GM23338 (cell line): Measurements from ENCODE around the gene ISLR2. TPM values are rescaled to one million over a fixed set of nuclear protein-coding genes. Genes with fewer than 3 reads are reported as not detected.

ENCODE experiments used
- ATAC-seq: fragments of 200-7000 bp; cut with Tn5 transposase; 3 replicates; pipeline ENCODE4 v1.9.1; 2020
- DNase-seq: peaks from one replicate; pipeline ENCODE4 v3.0.0-alpha.2; 2015; ENCODE audit warnings: low spot score
- H2AFZ ChIP-seq: fragments of 200-600 bp; sonication (generic); 2 replicates; pipeline ENCODE4 v1.8.0; 2016; ENCODE audit warnings: antibody characterized with exemption, mild to moderate bottlenecking, moderate library complexity
- H3F3A ChIP-seq: fragments of 200-600 bp; sonication (generic); replicated peaks from 2 replicates; pipeline ENCODE4 v1.8.0; 2017; ENCODE audit warnings: antibody characterized with exemption, mixed run types, low read depth
- H3K27ac ChIP-seq: fragments of 200-600 bp; sonication (generic); 2 replicates; pipeline ENCODE4 v1.6.1; 2016; ENCODE audit warnings: low read depth
- H3K27me3 ChIP-seq: fragments of 200-600 bp; sonication (generic); 2 replicates; pipeline ENCODE4 v1.8.0; 2016; ENCODE audit warnings: mild to moderate bottlenecking, mixed run types, moderate library complexity; ENCODE audit not compliant: insufficient read depth
- H3K36me3 ChIP-seq: fragments of 200-600 bp; sonication (generic); 2 replicates; pipeline ENCODE4 v1.8.0; 2016; ENCODE audit warnings: mild to moderate bottlenecking; ENCODE audit not compliant: insufficient read depth
- H3K4me1 ChIP-seq: fragments of 200-600 bp; sonication (generic); 2 replicates; pipeline ENCODE4 v1.8.0; 2016; ENCODE audit warnings: mild to moderate bottlenecking, moderate library complexity; ENCODE audit not compliant: insufficient read depth
- H3K4me2 ChIP-seq: fragments of 200-600 bp; sonication (generic); 2 replicates; pipeline ENCODE4 v1.7.1; 2017; ENCODE audit warnings: mixed run types
- H3K4me3 ChIP-seq: fragments of 200-600 bp; sonication (generic); 2 replicates; pipeline ENCODE4 v1.6.1; 2016; ENCODE audit warnings: mixed run types
- H3K79me2 ChIP-seq: fragments of 200-600 bp; sonication (generic); replicated peaks from 2 replicates; pipeline ENCODE4 v1.8.0; 2017; ENCODE audit warnings: mild to moderate bottlenecking; ENCODE audit not compliant: insufficient read depth
- H3K9me2 ChIP-seq: fragments of 200-600 bp; sonication (generic); 2 replicates; pipeline ENCODE4 v1.8.0; 2017; ENCODE audit not compliant: insufficient read depth
- H4K20me1 ChIP-seq: fragments of 200-600 bp; sonication (generic); replicated peaks from 2 replicates; pipeline ENCODE4 v1.8.0; 2017; ENCODE audit warnings: mild to moderate bottlenecking; ENCODE audit not compliant: insufficient read depth
- H3K27ac Mint-ChIP-seq: 2 replicates; pipeline ENCODE4 v1.8.0; 2020; ENCODE audit warnings: inconsistent platforms, mild to moderate bottlenecking, moderate library complexity, mixed read lengths
- H3K27me3 Mint-ChIP-seq: 3 replicates; pipeline ENCODE4 v1.8.0; 2022; ENCODE audit warnings: low read depth, mild to moderate bottlenecking, moderate library complexity, mixed read lengths, inconsistent platforms; ENCODE audit not compliant: insufficient read depth, poor library complexity
- H3K36me3 Mint-ChIP-seq: 3 replicates; pipeline ENCODE4 v1.8.0; 2021; ENCODE audit warnings: low read depth, mild to moderate bottlenecking, inconsistent platforms, moderate library complexity, mixed read lengths
- H3K4me1 Mint-ChIP-seq: 3 replicates; pipeline ENCODE4 v1.8.0; 2020; ENCODE audit warnings: mild to moderate bottlenecking, inconsistent platforms, mixed read lengths
- H3K4me3 Mint-ChIP-seq: 3 replicates; pipeline ENCODE4 v1.8.0; 2021; ENCODE audit warnings: moderate library complexity, mild to moderate bottlenecking, inconsistent platforms, mixed read lengths
- H3K9me3 Mint-ChIP-seq: 3 replicates; pipeline ENCODE4 v1.8.0; 2020; ENCODE audit warnings: moderate library complexity, mild to moderate bottlenecking, inconsistent platforms, mixed read lengths
- STAT1 ChIP-seq: IDR thresholded peaks from one replicate; pipeline ENCODE4 v1.6.1; 2016; ENCODE audit warnings: antibody characterized with exemption; ENCODE audit not compliant: unreplicated experiment
- ZNF331 ChIP-seq: fragments of 250-450 bp; sonication (Bioruptor Pico); IDR thresholded peaks from 2 replicates; pipeline ENCODE4 v1.5.0; 2020; ENCODE audit warnings: low read depth, mild to moderate bottlenecking, moderate library complexity
- ZNF462 ChIP-seq: fragments of 250-450 bp; sonication (Bioruptor Pico); IDR thresholded peaks from 2 replicates; pipeline ENCODE4 v1.5.0; 2020; ENCODE audit warnings: mild to moderate bottlenecking, moderate library complexity
- polyA plus RNA-seq: library from polyadenylated mRNA; unstranded; fragments of >200 nt; fragmentation: Nextera tagmentation; extraction: Ambion mirVana; gene quantifications from 2 replicates; pipeline ENCODE4 v1.2.1, GENCODE V29; 2016
- total RNA-seq: library from RNA; depleted of rRNA; stranded (reverse); fragments of >200 nt; shearing (Covaris generic); gene quantifications from 2 replicates; pipeline ENCODE4 v1.2.3, GENCODE V29; 2014

Gene ISLR2
- total and polyA plus RNA-seq, 2 experiments from 2014 or later, result 0.13 to 0.21 TPM

DNA sequence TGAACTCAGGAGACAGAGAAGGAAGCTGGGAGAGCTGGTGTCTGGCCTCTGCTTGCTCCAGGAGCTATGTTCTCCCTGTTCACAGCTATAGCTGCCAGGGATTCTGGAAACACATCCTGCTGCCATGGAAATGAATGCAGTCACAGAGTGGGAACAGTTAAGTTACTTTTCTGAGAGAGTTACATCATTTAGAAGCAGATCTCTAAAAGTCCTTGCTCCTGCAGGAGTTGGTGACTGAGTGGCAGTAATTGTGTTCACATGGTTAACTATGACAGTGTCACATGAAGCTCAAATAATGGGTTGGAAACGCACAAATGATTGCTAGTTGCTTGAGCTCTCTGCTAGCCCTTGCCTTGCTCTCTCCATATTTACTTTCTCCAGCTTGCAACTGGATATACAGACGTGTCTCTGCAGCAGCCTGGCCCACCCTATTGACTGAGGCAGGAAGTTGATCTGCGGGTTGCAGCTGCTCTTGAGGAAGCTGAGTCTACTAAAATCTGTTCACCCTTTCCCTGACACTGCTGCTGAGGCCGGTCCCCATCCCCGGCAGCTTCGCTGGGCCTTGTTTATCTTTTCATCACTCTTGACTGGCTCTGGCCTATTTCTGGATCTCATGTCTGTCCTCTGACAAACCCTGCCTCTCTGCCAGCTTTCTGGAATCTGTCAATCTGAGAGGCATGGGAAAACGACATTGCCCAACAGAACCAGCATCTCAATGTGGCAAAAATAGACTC is 26.5 kb downstream of the ISLR2 start:
- Mint-ChIP-seq H3K27me3 (peaks cover 6% of the 10 kb centered on the region), H3K4me1 (peaks cover 8% of the 10 kb centered on the region), H3K36me3 (no peaks in the 10 kb centered on the region), H3K9me3 (no peaks in the 10 kb centered on the region), H3K4me3 (no peak overlapping the region), H3K27ac (no peak overlapping the region)
- Histone ChIP-seq H3K36me3 (no peaks in the 10 kb centered on the region), H3K4me1 (no peaks in the 10 kb centered on the region), H4K20me1 (no peaks in the 10 kb centered on the region), H3K27ac (no peak overlapping the region), H3K79me2 (no peaks in the 10 kb centered on the region), H3K27me3 (no peaks in the 10 kb centered on the region), H3K4me3 (no peak overlapping the region), H2AFZ (peak overlapping the region; percentile 24), H3K9me2 (no peaks in the 10 kb centered on the region), H3F3A (no peaks in the 10 kb centered on the region; the same call in 1 of the 2 replicates), H3K4me2 (no peak overlapping the region)
- ATAC-seq (no peak), DNase-seq (no peak)
- TF ChIP-seq STAT1, result no peak
- TF ChIP-seq ZNF462 (CRISPR knock-in tag), result no peak

- no peak for DNase-seq
- no peak for TF ChIP-seq ZNF462 (CRISPR knock-in tag)
- no peak for TF ChIP-seq ZNF331 (CRISPR knock-in tag)
Measured at GRCh38 chr15:74157868-74158827, 27.8 kb downstream of the ISLR2 start.

More at GRCh38 chr15:74157868-74158827, 27.8 kb downstream of the ISLR2 start:
- Histone ChIP-seq H3K4me3 (no peak overlapping the region), H3F3A (no peaks in the 10 kb centered on the region; the same call in 1 of the 2 replicates), H3K27me3 (no peaks in the 10 kb centered on the region), H3K36me3 (no peaks in the 10 kb centered on the region), H3K4me2 (no peak overlapping the region), H3K9me2 (no peaks in the 10 kb centered on the region), H2AFZ (no peak overlapping the region), H3K27ac (no peak overlapping the region), H3K79me2 (no peaks in the 10 kb centered on the region), H4K20me1 (no peaks in the 10 kb centered on the region), H3K4me1 (no peaks in the 10 kb centered on the region)
- Mint-ChIP-seq H3K9me3 (no peaks in the 10 kb centered on the region), H3K36me3 (no peaks in the 10 kb centered on the region), H3K27me3 (peaks cover 8% of the 10 kb centered on the region), H3K4me3 (no peak overlapping the region), H3K27ac (no peak overlapping the region), H3K4me1 (peaks cover 8% of the 10 kb centered on the region)
- no peak for ATAC-seq
